Keratinocyte (primary cell): Measurements from ENCODE around the gene USP46. TPM values are rescaled to one million over a fixed set of nuclear protein-coding genes. Genes with fewer than 3 reads are reported as not detected.
A peak's percentile ranks its signal among the peaks of the same experiment; 100 is the strongest.

ENCODE experiments used
- DNase-seq: peaks from one replicate; pipeline ENCODE4 v3.0.0-alpha.2; 2011; ENCODE audit warnings: low read depth, missing footprints, low spot score
- FAIRE-seq: peaks from 2 replicates; lab custom pipeline; 2011; peaks lifted over from hg19 to GRCh38; lab: Jason Lieb, UNC
- H2AFZ ChIP-seq: 2 replicates; pipeline ENCODE4 v1.6.0; 2012; ENCODE audit warnings: low read length, control low read depth, inconsistent platforms; ENCODE audit not compliant: control insufficient read depth
- H3K27ac ChIP-seq: 2 replicates; pipeline ENCODE4 v1.5.1; 2011; ENCODE audit warnings: low read length; ENCODE audit not compliant: control insufficient read depth, insufficient read depth
- H3K27me3 ChIP-seq: 3 replicates; pipeline ENCODE4 v1.6.0; 2011; ENCODE audit warnings: low read length; ENCODE audit not compliant: control insufficient read depth, insufficient read depth; ENCODE audit errors: extremely low read depth
- H3K36me3 ChIP-seq, 2 experiments: 2 replicates in 1 of 2; 3 replicates in 1 of 2; pipeline ENCODE4 v1.5.1; 2011; ENCODE audit warnings: low read length in 2 of 2, mild to moderate bottlenecking in 1 of 2; ENCODE audit not compliant: control insufficient read depth in 2 of 2, insufficient read depth in 2 of 2; ENCODE audit errors: extremely low read depth in 1 of 2
- H3K4me1 ChIP-seq: 3 replicates; pipeline ENCODE4 v1.5.1; 2011; ENCODE audit warnings: low read length; ENCODE audit not compliant: control insufficient read depth, insufficient read depth; ENCODE audit errors: extremely low read depth
- H3K4me2 ChIP-seq: 3 replicates; pipeline ENCODE4 v1.6.0; 2011; ENCODE audit warnings: low read depth, low read length; ENCODE audit not compliant: control insufficient read depth, insufficient read depth; ENCODE audit errors: extremely low read depth
- H3K4me3 ChIP-seq, 3 experiments: fragments of 200-600 bp in 1 of 3; sonication (generic) in 1 of 3; 2 replicates in 2 of 3; 3 replicates in 1 of 3; pipeline ENCODE4 v1.5.1; 2011 to 2016; ENCODE audit warnings: low read length in 3 of 3, mild to moderate bottlenecking in 3 of 3, control low read depth in 2 of 3, inconsistent platforms in 1 of 3, low read depth in 1 of 3, mixed read lengths in 1 of 3, mixed run types in 1 of 3, moderate library complexity in 1 of 3; ENCODE audit not compliant: control insufficient read depth in 2 of 3, insufficient read depth in 2 of 3; ENCODE audit errors: extremely low read depth in 1 of 3
- H3K79me2 ChIP-seq: 2 replicates; pipeline ENCODE4 v1.6.0; 2012; ENCODE audit warnings: low read length; ENCODE audit not compliant: control insufficient read depth, insufficient read depth
- H3K9ac ChIP-seq: 3 replicates; pipeline ENCODE4 v1.6.0; 2011; ENCODE audit warnings: low read length; ENCODE audit not compliant: control insufficient read depth, insufficient read depth; ENCODE audit errors: extremely low read depth
- H3K9me1 ChIP-seq: 3 replicates; pipeline ENCODE4 v1.6.0; 2011; ENCODE audit warnings: low read length; ENCODE audit not compliant: control insufficient read depth, insufficient read depth; ENCODE audit errors: extremely low read depth
- H3K9me3 ChIP-seq: 2 replicates; pipeline ENCODE4 v1.5.1; 2012; ENCODE audit warnings: low read depth, low read length; ENCODE audit not compliant: control insufficient read depth
- H4K20me1 ChIP-seq: 3 replicates; pipeline ENCODE4 v1.6.0; 2011; ENCODE audit warnings: low read length; ENCODE audit not compliant: control insufficient read depth, insufficient read depth; ENCODE audit errors: extremely low read depth
- EZH2 ChIP-seq: IDR thresholded peaks from one replicate; pipeline ENCODE4 v1.6.1; 2012; ENCODE audit warnings: inconsistent platforms, mild to moderate bottlenecking, low read length, moderate library complexity
- dilution Hi-C: fragments of 300-500 bp; cut with MboI; formaldehyde crosslinking; loops from one replicate; pipeline ENCODE4 v1.7.0; 2020; ENCODE audit warnings: low sequenced_read_pairs; ENCODE audit not compliant: extremely low pct_ligation_motif_present
- polyA plus RNA-seq, 5 experiments: library from polyadenylated mRNA; depleted of rRNA in 3 of 5; stranded (reverse) in 3 of 5; stranded (forward) in 1 of 5; unstranded in 1 of 5; fragments of >200 nt; gene quantifications; 1 replicate in 1 of 5; 2 replicates in 3 of 5; 3 replicates in 1 of 5; pipeline versions ENCODE4 v1.2.1 to v1.2.3, GENCODE V29; 2011 to 2012; ENCODE audit warnings: missing spikeins in 2 of 5, low read depth in 1 of 5, low replicate concordance in 1 of 5
- TF ChIP-seq, protein P1 (sequence below), 3 experiments: IDR thresholded peaks in 1 of 3; conservative IDR thresholded peaks in 1 of 3; optimal IDR thresholded peaks in 1 of 3; 2 replicates in 2 of 3; 3 replicates in 1 of 3; pipeline versions ENCODE3 to v1.5.1; 2011; ENCODE audit warnings: low read length in 3 of 3, mild to moderate bottlenecking in 3 of 3, moderate library complexity in 2 of 3, control low read depth in 1 of 3, inconsistent platforms in 1 of 3; ENCODE audit not compliant: insufficient read depth in 2 of 3; ENCODE audit errors: extremely low read depth in 1 of 3

The USP46 gene
- polyA plus RNA-seq, 1 donor (not counting 4 experiments of a cell fraction or from before 2014, with no cell fraction given): 20.4 TPM

DNA sequence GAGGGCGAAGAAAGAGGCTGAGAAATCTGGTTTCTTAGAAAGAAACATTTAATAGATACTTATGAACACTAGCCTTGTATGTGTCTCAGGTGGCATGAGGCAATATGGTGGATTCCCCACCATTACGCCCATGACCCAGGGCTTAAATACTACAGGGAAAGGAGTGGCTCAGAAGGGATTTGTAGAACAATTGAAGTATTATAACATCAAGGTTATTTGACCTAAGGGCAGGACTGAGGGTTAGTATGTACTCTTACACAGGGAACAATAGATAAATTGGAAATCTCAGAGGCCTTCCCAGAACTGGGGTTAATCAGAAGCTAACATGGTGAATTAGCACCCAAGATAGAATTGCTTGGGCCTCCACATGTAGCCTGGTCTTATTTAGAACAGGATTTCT is 11.0 kb upstream of the USP46 start:
- Histone ChIP-seq H3K79me2 (no peaks in the 10 kb centered on the region), H4K20me1 (no peaks in the 10 kb centered on the region), H3K36me3 (no peaks in the 10 kb centered on the region), H3K4me2 (no peak overlapping the region), H2AFZ (no peak overlapping the region), H3K27ac (no peak overlapping the region), H3K9ac (no peak overlapping the region), H3K9me1 (no peaks in the 10 kb centered on the region), H3K4me3 (no peak overlapping the region), H3K9me3 (no peaks in the 10 kb centered on the region), H3K4me1 (no peaks in the 10 kb centered on the region), H3K27me3 (no peaks in the 10 kb centered on the region)
- no peak for DNase-seq
- no peak for TF ChIP-seq EZH2
- TF ChIP-seq, protein P1, sequence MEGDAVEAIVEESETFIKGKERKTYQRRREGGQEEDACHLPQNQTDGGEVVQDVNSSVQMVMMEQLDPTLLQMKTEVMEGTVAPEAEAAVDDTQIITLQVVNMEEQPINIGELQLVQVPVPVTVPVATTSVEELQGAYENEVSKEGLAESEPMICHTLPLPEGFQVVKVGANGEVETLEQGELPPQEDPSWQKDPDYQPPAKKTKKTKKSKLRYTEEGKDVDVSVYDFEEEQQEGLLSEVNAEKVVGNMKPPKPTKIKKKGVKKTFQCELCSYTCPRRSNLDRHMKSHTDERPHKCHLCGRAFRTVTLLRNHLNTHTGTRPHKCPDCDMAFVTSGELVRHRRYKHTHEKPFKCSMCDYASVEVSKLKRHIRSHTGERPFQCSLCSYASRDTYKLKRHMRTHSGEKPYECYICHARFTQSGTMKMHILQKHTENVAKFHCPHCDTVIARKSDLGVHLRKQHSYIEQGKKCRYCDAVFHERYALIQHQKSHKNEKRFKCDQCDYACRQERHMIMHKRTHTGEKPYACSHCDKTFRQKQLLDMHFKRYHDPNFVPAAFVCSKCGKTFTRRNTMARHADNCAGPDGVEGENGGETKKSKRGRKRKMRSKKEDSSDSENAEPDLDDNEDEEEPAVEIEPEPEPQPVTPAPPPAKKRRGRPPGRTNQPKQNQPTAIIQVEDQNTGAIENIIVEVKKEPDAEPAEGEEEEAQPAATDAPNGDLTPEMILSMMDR (optimal IDR thresholded peaks at IDR 0.05 in 1 of 3, IDR thresholded peaks at IDR 0.05 in 1 of 3, conservative IDR thresholded peaks at IDR 0.05 in 1 of 3; ENCODE audit: extremely low read depth in 1 of 3, insufficient read depth in 2 of 3, low read length in 3 of 3): no peak
- dilution Hi-C loops: no loop called here
- no peak for FAIRE-seq

DNA sequence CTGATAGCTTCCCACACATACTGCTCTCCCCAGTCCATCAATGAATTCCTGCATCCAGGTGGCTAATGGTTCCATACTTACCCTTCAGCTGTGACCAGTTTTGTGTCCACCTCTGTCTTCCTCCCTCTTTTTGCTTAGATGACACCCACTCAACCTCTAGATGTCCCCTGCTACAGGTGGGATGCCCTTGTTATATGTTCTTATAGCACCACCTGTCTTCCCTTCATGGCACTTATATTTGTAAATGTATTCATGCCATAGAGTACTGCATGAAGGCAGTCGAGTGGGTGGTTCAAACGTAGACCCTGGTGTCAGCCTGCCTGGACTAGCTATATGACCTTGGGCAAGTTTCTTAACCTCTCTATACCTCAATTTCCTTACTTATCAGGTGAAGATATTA is 6.5 kb upstream of the USP46 start:
- Histone ChIP-seq H3K79me2 (no peaks in the 10 kb centered on the region), H3K4me2 (no peak overlapping the region), H4K20me1 (no peaks in the 10 kb centered on the region), H3K4me1 (no peaks in the 10 kb centered on the region), H3K4me3 (no peak overlapping the region), H2AFZ (no peak overlapping the region), H3K9me3 (no peaks in the 10 kb centered on the region), H3K36me3 (peaks cover 0 to 2% of the 10 kb centered on the region in 2 experiments), H3K27ac (no peak overlapping the region), H3K27me3 (no peaks in the 10 kb centered on the region), H3K9ac (no peak overlapping the region), H3K9me1 (no peaks in the 10 kb centered on the region)
- no peak for FAIRE-seq
- DNase-seq: no peak
- dilution Hi-C loops: no loop called here
- TF ChIP-seq EZH2: no peak
- TF ChIP-seq, protein P1 (optimal IDR thresholded peaks at IDR 0.05 in 1 of 3, IDR thresholded peaks at IDR 0.05 in 1 of 3, conservative IDR thresholded peaks at IDR 0.05 in 1 of 3; ENCODE audit: extremely low read depth in 1 of 3, insufficient read depth in 2 of 3, low read length in 3 of 3): peak; percentile 9 to 39 (median 37)
